GM12874 (cell line): Measurements from ENCODE around the gene GSTA4.

Experiments used
- CTCF ChIP-seq: IDR thresholded peaks from 2 replicates; pipeline ENCODE4 v1.5.1; 2011; ENCODE audit warnings: low read depth, mild to moderate bottlenecking, control low read depth, low read length, moderate library complexity; ENCODE audit not compliant: insufficient read depth

Gene GSTA4

GRCh38 chr6:52972989-52973388 lies 22.1 kb downstream of the GSTA4 start:
- TF ChIP-seq CTCF = no peak

- TF ChIP-seq CTCF = no peak
Measured at GRCh38 chr6:52969359-52969758, 25.7 kb downstream of the GSTA4 start.

GRCh38 chr6:52966101-52966500 lies 29.0 kb downstream of the GSTA4 start:
- TF ChIP-seq CTCF = no peak

- no peak for TF ChIP-seq CTCF
Measured at GRCh38 chr6:52965380-52965779, 29.7 kb downstream of the GSTA4 start.

GRCh38 chr6:52964318-52964717 lies 30.8 kb downstream of the GSTA4 start:
- no peak for TF ChIP-seq CTCF

GRCh38 chr6:52962701-52963100 lies 32.4 kb downstream of the GSTA4 start:
- no peak for TF ChIP-seq CTCF

- TF ChIP-seq CTCF = no peak
Measured at GRCh38 chr6:52958546-52959255, 36.4 kb downstream of the GSTA4 start.

GRCh38 chr6:52955871-52956270 lies 39.2 kb downstream of the GSTA4 start:
- no peak for TF ChIP-seq CTCF
